IPS-18c (cell line): ENCODE data around the gene ENTPD6.

Experiments
- H3K4me3 ChIP-seq: 2 replicates; pipeline ENCODE4 v1.7.0; 2013; ENCODE audit warnings: low read depth, mild to moderate bottlenecking, low read length, moderate library complexity; ENCODE audit not compliant: insufficient read depth
- H3K9me3 ChIP-seq: one replicate; pipeline ENCODE4 v1.6.1; 2013; ENCODE audit warnings: mild to moderate bottlenecking, low read length, moderate library complexity; ENCODE audit not compliant: control insufficient read depth, insufficient read depth

Gene ENTPD6

DNA sequence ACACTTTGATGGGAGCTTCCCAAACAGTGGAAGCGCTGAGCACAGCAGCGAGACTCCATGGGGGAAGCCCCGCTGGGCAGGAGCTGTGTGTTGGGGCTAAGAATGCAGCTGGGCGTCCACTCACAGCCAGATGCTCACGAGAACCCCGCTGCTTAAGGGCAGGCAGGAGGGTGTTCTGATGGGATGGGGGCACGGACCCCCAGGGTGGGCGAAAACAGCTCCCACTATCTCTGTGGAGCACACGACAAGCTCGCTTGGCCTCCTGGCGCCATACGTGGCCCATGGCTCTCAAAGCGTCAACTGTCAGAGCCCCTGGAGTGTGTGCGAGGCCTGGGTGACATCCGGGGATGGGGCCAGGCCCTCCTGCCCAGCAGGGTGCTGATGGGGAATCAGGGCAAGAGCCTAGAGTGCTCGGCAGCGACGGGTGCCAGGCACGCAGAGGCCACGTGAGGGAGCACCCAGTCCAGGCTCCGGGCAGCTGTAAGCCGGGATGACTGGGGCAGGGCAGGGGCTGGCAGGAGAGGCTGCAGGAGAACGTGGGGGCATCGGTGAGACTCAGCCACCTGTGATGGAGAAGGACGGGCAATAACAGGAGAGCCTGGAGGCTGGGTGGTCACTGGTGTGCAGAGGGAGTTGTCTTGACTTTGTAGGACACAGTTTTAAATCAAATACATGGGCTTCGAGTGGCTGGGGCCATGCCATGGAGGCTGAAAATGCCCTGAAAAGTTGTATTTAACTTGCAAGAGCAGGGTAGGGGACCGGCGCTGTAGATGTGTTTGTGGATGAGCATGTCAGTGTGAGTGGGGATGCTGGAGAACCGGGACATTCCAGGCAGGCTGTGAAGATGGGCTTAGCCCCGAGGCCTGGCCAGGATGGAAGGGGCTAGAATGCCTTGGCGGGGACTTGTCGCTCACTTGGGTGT is 79.6 kb downstream of the ENTPD6 start:
- Histone ChIP-seq H3K4me3 (no peak overlapping the region), H3K9me3 (no peaks in the 10 kb centered on the region)

DNA sequence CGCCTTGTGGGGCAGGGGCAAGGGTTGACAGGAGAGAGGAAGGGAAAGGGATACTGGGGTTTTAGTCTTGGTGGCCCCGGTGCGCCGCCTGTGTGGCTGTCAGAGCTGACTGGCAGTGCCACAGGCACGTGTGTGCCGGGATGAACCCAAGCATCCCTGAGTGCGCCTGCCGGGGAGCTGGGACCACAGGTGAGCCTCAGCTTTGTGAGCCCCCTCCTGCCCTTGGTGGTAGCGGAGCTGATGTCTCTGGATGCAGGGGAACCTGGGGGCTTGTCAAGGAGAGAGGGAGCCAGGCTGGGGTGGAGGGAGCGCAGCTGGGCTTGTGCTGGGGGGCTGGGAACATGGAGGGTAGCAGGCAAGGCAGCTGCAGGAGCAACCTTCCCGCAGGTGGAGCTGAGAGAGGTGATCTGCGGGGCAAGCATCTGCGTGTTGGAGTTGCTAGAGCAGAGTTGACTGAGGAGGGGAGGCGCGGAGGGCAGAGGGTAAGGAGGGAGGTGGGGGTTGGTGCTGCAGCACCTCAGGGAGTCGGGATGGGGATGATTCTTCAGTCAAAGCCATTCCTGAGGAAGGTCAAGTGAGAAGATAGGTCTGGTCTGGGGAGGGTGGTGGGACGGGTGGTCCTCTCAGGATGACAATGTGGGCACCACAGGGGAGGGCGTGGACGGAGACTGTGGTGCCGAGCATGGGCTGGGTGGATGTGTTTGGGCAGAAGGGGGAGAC is 80.5 kb downstream of the ENTPD6 start:
- no peak overlapping the region for H3K4me3 ChIP-seq

More for the DNA sequence above, 80.5 kb downstream of the ENTPD6 start:
- H3K9me3 ChIP-seq: no peaks in the 10 kb centered on the region
